HG03521 (cell line): Measurements from ENCODE around the gene ANO8.

Experiments used
- ATAC-seq: cut with Tn5 transposase; IDR thresholded peaks from one replicate; pipeline ENCODE4 v1.9.1; 2021; ENCODE audit warnings: mild to moderate bottlenecking, moderate library complexity; ENCODE audit not compliant: unreplicated experiment

The ANO8 gene

DNA sequence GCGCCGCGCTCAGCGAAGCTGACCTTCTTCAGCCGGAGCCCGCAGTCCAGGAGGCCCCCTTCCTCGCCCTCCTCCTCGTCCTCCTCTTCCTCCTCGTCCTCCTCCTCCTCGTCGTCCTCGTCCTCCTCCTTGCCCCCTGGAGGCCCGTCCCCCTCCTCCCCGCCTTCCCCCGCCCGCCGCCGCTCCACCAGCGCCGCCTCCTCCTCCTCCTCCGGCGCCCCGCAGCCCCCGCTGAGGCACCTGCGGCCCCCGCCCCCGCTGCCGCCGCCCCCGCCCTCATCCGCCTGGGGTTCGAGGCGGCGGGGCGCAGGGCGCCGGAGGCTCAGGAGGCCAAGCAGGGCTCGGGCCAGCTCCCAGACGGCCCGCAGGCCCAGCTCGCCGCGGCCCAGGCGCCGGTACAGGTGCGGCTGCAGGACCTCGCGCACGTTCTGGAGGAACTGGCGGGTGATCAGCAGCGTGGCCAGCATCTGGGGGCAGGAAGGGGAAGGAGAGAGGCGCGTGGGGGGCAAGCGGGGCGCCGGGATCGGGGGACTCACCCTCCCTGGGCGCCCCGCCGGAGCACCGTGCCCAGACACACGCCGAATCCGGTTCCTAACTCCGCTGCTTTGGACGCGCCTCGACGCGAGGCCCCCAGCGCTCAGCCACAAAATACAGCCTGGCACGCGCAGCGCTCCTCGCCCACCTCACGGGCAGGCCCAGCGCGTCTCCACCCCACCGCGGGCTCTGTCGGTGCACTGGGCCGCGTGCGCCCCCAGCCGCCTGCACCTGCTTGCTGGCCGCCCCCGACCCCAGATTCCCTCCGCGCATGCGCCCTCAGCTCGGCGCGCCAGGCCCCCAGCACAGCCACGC, 5.9 kb downstream of the ANO8 start:
- no peak for ATAC-seq

DNA sequence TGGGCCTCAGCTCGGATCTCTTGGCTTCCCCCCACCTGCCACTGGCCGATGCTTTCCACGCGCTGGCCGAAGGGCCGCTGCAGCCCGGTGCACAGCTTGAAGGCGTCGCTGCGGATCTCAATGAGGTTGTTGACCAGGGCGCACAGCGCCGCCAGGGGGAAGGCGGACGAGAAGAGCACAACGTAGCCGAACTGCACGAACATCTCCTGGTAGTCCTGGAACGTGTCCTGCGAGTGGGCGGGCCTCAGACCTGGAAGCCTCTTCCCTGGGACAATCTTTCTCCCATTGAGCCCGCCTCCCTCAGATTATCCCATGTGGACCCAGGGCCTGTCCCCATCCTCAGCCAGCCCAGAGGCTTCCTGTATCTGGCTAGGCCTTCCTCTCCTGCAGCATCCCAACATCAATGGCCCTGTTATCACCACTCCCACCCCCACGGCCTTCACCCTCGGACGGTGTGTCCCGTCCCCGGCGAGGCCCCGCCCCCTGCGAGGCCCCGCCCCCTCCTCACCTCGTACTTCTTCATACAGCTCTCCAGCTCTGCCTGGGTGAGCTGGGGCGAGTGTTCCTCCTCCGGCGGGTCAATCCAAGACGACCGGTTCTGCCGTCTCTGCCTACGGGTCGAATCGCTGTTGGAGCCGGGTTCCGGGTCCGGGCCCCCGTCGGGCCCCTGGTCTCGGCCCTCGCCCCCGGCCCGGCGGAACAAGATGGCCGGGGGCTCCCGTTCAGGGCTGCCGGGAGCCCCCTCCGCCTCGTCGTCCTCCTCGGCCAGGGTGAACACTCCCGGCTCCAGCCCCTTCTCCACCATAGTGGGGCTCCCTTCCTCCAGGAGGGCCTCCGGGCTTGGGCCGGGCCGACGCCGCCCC, 6.8 kb downstream of the ANO8 start:
- no peak for ATAC-seq

DNA sequence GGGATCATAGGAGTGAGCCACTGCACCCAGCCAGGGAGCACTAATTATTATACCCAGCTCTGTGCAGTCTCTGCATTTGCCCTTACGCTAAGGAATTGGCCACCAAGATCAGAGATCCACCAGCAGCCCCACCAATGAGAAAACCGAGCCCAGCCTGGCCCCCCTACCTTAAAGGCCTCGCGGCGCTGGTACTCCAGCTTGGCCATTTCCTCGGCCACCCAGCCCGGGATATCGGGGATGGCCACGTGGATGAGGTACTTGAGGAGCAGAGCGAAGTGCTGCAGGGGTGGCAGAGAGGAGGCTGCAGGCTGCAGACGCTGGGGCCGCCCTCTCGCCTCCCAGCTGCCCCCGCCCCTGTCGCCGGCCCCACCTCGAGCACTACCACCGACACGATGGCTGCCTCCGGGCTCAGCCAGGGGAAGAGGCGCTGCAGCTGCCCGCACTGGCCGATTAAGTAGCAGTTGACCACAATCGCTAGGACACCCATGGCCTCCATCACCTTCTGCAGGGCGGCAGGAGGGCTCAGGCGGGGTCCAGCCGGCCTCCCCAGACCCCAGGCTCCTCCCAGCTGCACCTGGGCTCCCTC, 7.5 kb downstream of the ANO8 start:
- no peak for ATAC-seq

DNA sequence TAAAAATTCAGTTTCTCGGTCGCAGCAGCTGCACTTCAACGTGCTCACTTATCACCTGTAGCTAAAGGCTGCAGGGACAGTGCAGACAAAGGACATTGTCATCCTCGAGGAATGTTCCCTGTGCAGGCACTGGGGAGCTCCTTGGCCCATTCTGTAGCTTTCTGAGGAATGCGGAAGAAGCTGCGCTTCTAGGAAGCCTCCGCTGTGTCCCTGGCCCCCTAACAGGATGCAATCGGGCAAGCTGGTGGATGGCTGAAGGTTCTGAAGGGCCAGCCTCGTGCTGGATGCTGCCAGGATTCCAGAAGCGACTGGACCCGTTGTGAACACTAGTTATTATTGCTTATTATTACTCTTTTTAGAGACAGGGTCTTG, 8.1 kb downstream of the ANO8 start:
- no peak for ATAC-seq

DNA sequence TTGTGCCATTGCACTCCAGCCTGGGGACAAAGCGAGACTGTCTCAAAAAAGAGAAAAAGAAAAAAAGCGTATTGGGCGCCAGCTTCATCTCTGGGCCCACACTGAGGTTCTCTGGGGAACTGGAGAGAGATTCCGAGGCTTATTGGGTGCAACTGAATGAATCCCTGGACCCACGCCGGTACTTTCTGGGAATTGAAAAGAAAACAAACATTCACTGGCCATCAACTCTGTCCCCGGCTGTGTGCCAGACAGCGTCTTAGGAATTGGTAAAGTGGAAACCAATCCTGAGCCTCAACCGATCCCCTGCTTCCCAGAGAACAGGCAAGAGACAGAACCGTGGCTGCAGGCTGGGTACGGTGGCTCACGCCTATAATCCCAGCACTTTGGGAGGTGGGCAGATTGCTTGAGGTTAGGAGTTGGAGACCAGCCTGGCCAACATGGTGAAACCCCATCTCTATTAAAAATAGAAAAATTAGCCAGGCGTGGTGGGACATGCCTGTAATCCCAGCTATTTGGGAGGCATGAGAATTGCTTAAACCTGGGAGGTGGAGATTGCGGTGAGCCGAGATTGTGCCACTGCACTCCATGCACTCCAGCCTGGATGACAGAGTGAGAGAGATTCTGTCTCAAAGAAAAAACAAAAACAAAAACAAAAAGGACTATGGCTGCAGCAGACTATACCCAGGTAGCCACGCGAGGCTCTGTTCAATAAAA, 8.6 kb downstream of the ANO8 start:
- ATAC-seq: no peak

DNA sequence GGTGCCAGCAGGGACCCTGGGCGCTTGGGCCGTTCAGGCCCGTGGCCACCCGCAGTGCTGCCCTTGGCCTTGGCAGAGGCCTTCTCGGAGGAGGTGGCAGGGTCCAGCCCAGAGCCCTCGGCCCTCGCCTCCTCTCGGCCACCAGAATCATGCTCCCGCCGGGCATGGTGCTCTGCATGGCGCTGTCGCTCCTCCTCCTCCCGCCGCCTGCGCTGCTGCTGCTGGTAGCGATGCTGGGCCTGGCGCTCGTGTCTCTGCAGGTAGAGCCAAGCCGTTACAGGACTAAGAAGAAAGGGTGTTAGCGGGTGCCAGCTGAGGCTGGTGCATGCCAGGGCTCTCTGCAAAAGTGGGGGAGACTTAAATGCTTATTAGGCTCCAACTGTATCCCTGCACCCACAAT, 9.5 kb downstream of the ANO8 start:
- ATAC-seq: no peak

DNA sequence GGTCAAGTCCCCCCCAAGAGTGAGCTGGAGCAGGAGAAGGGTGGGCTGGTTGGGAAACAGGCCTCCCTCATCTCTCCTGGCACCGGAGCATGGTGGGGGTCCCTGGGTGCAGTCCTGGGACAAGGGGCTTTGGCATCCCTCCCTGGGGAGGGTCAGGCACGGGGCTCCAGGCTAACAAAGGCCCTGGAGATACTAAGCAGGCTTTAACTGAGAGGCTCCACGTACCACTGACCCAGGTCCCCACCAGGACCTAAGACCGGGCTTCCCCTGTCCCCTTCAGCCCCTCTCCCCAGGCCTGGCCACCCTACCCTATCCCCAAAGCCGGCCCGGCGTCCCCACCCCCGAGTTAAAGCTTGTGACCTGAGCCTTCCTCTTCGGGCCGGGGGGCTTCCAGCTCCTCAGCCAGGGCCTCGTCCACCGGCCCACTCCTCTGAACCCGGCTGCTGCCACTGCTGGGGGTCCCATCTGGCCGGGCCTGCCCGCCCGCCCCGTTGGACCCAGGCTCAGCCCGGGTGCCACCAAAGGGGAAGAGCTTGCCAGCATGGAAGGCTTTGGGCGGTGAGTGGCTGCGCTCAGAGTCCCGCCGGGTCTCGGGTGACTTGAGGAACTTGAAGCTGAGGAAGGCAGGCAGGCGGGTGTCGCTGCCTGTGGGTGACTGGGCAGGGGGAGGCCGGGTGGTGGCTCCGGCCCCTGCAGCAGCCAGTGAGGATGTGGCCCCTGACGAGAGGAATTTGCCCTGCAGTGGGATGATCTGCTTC, 10.1 kb downstream of the ANO8 start:
- ATAC-seq: no peak

DNA sequence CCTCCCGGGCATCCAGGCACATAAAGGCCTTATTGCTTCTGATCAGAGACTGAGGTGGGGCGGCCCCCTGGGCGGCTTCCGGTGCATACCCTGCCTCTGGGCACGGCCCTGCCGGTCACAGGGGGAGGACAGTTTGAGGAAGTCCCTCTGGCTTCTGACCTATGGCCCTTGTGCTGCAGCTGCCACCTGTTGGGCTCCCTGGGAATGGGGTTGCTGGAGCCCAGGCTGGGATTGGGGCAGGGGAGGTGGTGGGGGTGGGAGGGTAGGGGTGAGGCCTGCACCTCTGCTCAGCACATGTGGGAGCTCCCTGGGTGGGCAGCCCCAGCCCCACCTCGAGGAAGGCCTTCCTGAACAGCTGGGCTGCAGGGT, 10.7 kb downstream of the ANO8 start:
- ATAC-seq: no peak

DNA sequence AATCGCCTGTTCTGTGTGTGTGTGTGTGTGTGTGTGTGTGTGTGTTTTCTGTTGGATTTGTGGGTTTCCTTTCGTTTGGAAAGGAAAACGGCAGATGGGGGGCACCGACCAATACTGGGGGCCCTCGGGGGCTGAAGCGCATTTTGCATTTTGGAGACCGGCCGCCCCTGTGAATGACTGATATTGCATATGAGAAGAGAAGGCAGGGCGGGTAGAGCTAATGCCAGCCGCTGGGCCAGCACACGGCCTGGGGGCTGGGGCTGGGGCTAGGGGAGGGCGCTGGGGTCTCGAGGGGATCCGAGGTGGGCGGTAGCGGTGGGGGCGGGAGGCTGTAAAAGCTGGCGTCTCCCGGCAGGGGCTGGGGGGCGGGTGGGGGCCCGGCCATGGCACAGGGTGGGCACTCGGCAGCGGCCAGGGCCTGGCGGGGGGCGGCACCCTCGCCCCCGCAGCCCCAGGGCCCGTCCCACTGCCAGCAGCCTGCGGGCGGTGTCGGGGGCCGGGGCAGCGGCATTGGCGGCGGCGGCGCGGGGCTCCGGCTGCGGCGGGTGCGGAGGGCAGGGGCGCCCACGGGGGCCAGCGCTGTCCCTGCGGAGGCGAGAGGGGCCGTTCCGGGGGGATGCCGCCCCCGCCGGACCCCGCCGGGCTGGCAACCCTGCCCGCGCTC, 11.2 kb downstream of the ANO8 start:
- no peak for ATAC-seq

DNA sequence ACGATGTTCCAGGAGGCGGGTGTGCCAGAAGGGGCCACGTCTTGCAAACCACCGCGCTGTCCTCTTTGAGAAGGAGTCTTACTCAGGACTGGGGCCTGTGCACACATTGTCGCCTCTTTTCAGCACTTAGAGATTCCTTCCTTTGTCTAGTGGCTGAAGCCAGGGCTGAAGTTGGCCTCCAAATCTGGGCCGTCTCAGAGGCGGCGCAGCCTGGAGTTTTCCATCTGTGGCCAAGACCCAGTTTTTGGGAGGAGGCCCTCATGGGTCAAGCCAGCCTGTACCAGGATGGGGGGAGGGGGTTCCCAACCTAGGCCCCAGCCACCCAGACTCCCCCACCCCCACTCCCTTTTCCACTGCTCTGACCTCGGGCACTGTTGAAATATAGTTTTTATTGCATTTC, 11.8 kb downstream of the ANO8 start:
- ATAC-seq: no peak

DNA sequence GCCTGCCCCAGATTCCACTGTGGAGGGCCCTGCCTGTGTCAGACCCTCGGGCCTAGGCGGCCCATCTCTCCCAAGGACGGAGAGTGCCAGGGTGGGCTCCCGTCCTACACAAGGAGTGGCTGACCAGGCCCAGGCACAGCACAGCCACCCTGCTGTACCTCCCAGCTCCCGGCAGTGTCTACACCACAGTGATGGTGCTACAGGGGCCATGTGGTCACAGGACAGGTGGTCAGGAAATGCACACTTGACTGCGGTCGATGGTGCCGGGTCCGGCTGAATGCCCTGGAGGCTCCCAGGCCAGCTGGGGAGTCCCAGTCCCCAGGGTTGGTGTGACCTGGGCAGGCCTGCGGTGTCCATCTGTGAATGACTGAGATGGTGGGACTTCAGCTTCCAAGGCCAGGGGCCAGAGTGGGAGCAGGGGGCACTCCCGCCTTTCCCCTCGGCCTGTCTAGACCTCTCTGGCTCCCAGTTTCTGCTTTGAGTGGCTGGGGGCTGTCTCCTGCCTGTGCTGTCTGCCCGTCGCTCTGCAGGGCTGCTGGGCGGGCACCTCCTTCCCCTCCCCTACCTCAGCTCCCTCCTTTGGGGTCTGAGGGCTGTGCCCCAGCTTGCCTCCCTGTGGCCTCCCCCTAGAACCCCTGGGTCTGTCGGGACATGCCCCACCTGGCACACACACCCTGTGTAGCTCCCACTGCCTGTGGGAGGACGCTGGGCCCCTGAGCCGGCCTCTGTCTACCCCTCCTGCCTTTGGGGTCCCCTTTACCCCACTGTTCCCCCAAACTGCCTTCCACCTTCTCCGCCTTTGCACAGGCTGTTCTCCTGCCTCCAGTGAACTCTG, 12.8 kb downstream of the ANO8 start:
- ATAC-seq: no peak

DNA sequence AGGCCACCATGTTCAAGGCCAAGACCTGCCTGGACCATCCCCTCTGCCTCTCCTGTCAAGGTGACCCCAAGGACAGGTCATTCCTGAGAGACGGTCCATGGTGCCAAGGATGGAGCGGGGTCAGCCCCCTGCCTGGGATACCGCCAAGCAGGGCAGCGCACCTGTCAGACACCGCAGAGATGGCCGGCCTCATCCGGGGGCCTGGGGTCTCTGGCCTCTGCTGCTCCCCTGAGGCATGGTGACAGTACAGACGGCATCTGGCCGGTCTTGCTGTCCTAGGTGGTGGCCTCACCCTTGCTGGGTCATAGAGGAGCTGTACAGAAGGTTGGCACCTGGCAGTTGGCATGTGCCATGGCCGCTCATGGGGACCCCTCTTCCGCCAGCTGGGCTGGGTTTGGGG, 14.2 kb downstream of the ANO8 start:
- ATAC-seq: no peak

DNA sequence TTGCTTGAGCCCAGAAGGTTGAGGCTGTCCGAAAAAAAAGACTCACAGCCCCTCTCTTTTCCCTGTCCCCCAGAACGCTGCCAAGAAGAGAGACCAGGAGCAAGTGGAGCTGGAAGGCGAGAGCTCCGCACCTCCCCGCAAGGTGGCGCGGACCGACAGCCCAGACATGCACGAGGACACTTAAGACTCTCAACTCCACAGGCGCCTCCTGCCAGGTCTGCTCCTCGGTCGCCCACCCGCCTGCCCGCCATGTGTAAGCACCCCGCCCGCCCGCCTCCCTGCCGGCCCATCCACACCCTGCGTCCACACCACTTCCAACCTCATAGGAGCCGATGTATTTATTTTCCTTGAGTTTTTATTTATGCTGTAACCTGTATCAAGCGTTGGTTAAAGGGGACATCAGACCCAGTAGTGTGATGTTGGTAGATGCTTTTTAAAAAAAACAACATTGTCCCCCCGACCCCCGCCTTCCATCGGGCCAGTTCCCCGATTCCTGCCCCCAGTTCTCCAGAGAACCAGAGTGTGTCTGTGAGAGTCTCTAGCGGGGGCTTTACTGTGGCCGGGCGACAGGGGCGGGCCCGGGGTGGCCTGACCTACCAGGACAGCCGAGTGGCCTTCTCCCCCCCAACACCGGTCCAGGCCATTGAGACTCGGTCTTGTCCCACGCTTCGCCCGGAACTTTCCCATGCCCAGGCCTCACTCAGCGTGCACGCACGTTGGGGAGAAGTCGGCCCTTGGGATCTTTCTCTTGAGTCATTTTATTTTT, 15.0 kb downstream of the ANO8 start:
- ATAC-seq: no peak

DNA sequence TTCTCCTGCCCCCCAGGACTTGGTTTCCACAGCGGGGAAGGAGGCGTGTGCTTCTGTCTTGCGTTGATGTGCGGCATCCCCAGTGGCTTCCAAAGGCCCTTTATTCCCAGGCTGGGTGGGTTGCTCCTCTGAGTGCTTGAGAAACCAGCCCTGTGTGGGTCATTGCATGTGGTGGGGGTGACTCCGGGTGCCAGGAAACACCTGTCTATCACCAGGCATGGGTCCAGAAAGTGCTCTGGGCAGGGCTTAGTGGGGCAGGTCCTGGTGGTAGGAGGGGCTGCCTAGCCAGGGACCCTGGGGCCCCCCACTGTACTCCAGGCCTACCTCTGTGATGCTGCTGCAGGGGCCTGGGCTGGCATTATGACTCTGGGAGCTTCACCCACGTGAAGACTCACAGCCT, 15.7 kb downstream of the ANO8 start:
- ATAC-seq: no peak

DNA sequence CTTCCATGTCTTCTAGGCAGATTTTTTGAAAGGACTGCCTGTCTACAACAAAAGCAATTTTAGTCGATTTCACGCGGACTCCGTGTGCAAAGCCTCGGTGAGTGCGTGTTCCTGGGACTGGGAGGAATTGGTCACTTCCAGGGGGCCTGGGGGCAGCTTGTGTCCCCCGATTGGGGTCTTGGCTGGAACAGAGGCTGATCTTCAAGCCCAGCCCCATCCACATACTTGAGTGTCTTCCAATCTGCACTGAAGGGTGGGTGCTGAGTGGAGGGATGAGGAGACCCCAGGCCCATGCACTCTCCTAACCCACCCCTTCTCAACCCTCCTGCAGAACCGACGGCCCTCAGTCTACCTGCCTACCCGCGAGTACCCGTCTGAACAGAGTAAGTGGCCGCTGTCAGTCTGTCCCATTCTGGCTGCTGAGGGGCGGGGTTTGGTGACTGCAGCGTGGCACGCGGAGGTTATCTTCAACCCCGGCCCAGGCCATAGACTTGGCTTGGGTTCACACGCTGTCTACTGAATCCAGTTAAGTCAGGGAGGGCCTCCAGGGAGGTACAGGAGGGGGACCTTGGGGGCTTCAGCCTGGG, 20.6 kb downstream of the ANO8 start:
- ATAC-seq: no peak

DNA sequence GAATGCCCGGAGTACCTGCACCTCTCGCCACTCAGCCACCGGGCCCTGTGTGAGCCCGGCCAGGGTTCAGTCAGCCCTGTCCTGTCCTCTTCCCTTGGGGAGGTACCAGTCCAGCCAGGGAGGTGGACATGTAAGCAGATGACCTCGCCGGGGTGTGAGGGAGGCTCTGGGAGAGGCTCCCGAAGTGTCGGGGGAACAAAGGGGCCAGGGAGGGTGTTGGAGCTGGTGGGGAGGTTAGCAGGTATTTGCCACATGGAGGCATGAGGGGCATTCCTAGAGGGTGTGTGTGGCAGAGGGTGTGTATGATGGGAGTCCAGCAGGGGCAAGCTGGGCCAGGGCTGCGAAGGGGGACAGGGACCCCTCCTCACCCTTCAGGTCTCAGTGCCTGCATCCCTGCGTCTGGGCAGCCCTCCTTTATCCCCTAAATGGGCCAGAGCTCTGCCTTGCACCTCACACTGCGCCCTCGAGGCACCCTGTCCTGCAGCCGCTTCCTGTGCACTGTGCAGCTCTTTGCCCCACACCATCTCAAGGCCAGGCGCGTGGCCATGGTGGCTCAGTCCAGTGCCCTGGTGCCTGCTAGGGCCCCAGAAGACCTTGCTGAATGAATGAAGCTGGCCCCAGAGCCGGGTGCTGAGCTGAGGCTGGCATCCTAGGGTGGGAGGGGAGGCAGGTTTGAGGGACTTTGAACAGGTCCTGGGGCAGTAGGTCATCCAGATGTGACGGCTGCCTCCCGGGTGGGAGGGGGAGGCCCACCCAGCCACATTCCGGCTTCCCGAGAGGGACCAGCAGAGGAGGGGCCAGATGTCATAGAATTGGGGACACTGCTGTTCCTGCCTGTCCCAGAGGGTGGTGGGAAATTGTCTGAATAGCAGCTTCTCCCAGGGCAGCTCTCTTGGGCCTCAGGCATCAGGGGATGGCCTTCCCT, 22.2 kb downstream of the ANO8 start:
- no peak for ATAC-seq
